ENCODE data around the gene GNAO1. TPM values are rescaled to one million over a fixed set of nuclear protein-coding genes. Genes with fewer than 3 reads are reported as not detected.

Gene GNAO1
- total RNA-seq, 1 experiment from 2014 or later, result 3.8 TPM

- Histone ChIP-seq H3K36me3 (replicated peaks; ENCODE audit: control insufficient read depth, insufficient read depth, low read length) (no peaks in the 10 kb centered on the region), H3K27me3 (ENCODE audit: control insufficient read depth, insufficient read depth, low read length) (no peaks in the 10 kb centered on the region), H3K4me3 (ENCODE audit: insufficient read depth, low read depth, low read length) (peak overlapping the region; percentile 20)
- peak; percentile 97 for DNase-seq
Observed at GRCh38 chr16:56356276-56357240, 165.3 kb downstream of the GNAO1 start.

GRCh38 chr16:56357241-56357764 is 166.0 kb downstream of the GNAO1 start:
- Histone ChIP-seq H3K4me3 (ENCODE audit: insufficient read depth, low read depth, low read length) (no peak overlapping the region), H3K27me3 (ENCODE audit: control insufficient read depth, insufficient read depth, low read length) (no peaks in the 10 kb centered on the region), H3K36me3 (replicated peaks; ENCODE audit: control insufficient read depth, insufficient read depth, low read length) (no peaks in the 10 kb centered on the region)
- peak; percentile 73 for DNase-seq

- peak; percentile 77 for DNase-seq
- H3K36me3 ChIP-seq (replicated peaks; ENCODE audit: control insufficient read depth, insufficient read depth, low read length), result no peaks in the 10 kb centered on the region
- no peak overlapping the region for H3K4me3 ChIP-seq (ENCODE audit: insufficient read depth, low read depth, low read length)
- no peaks in the 10 kb centered on the region for H3K27me3 ChIP-seq (ENCODE audit: control insufficient read depth, insufficient read depth, low read length)
Observed at GRCh38 chr16:56357765-56358322, 166.6 kb downstream of the GNAO1 start.

GRCh38 chr16:56360117-56361008 is 169.1 kb downstream of the GNAO1 start:
- peaks cover 5% of the 10 kb centered on the region for H3K36me3 ChIP-seq (replicated peaks; ENCODE audit: control insufficient read depth, insufficient read depth, low read length)
- DNase-seq, result peak; percentile 34
- H3K27me3 ChIP-seq (ENCODE audit: control insufficient read depth, insufficient read depth, low read length), result no peaks in the 10 kb centered on the region
- H3K4me3 ChIP-seq (ENCODE audit: insufficient read depth, low read depth, low read length), result no peak overlapping the region

GRCh38 chr16:56362057-56362655 is 170.9 kb downstream of the GNAO1 start:
- no peaks in the 10 kb centered on the region for H3K27me3 ChIP-seq (ENCODE audit: control insufficient read depth, insufficient read depth, low read length)

GRCh38 chr16:56362706-56363105 is 171.4 kb downstream of the GNAO1 start:
- Histone ChIP-seq H3K27me3 (ENCODE audit: control insufficient read depth, insufficient read depth, low read length) (no peaks in the 10 kb centered on the region), H3K4me3 (ENCODE audit: insufficient read depth, low read depth, low read length) (no peak overlapping the region), H3K36me3 (replicated peaks; ENCODE audit: control insufficient read depth, insufficient read depth, low read length) (peaks cover 6% of the 10 kb centered on the region)
- DNase-seq, result no peak

More at GRCh38 chr16:56362057-56362655, 170.9 kb downstream of the GNAO1 start:
- peak; percentile 31 for DNase-seq
- Histone ChIP-seq H3K36me3 (replicated peaks; ENCODE audit: control insufficient read depth, insufficient read depth, low read length) (peaks cover 6% of the 10 kb centered on the region), H3K4me3 (ENCODE audit: insufficient read depth, low read depth, low read length) (no peak overlapping the region)

- DNase-seq, result no peak
- Histone ChIP-seq H3K36me3 (replicated peaks; ENCODE audit: control insufficient read depth, insufficient read depth, low read length) (peaks cover 6% of the 10 kb centered on the region), H3K4me3 (ENCODE audit: insufficient read depth, low read depth, low read length) (no peak overlapping the region), H3K27me3 (ENCODE audit: control insufficient read depth, insufficient read depth, low read length) (no peaks in the 10 kb centered on the region)
Observed at GRCh38 chr16:56363181-56363716, 172.0 kb downstream of the GNAO1 start.

- Histone ChIP-seq H3K4me3 (ENCODE audit: insufficient read depth, low read depth, low read length) (no peak overlapping the region), H3K36me3 (replicated peaks; ENCODE audit: control insufficient read depth, insufficient read depth, low read length) (peaks cover 6% of the 10 kb centered on the region), H3K27me3 (ENCODE audit: control insufficient read depth, insufficient read depth, low read length) (no peaks in the 10 kb centered on the region)
- no peak for DNase-seq
Observed at GRCh38 chr16:56363781-56364565, 172.7 kb downstream of the GNAO1 start.

- Histone ChIP-seq H3K36me3 (replicated peaks; ENCODE audit: control insufficient read depth, insufficient read depth, low read length) (peaks cover 6% of the 10 kb centered on the region), H3K27me3 (ENCODE audit: control insufficient read depth, insufficient read depth, low read length) (no peaks in the 10 kb centered on the region), H3K4me3 (ENCODE audit: insufficient read depth, low read depth, low read length) (no peak overlapping the region)
- DNase-seq, result no peak
Observed at GRCh38 chr16:56364865-56365264, 173.6 kb downstream of the GNAO1 start.

GRCh38 chr16:56365552-56365951 is 174.3 kb downstream of the GNAO1 start:
- no peak for DNase-seq
- Histone ChIP-seq H3K27me3 (ENCODE audit: control insufficient read depth, insufficient read depth, low read length) (no peaks in the 10 kb centered on the region), H3K4me3 (ENCODE audit: insufficient read depth, low read depth, low read length) (no peak overlapping the region), H3K36me3 (replicated peaks; ENCODE audit: control insufficient read depth, insufficient read depth, low read length) (peaks cover 6% of the 10 kb centered on the region)

GRCh38 chr16:56366945-56367344 is 175.7 kb downstream of the GNAO1 start:
- peaks cover 6% of the 10 kb centered on the region for H3K36me3 ChIP-seq (replicated peaks; ENCODE audit: control insufficient read depth, insufficient read depth, low read length)
- no peak for DNase-seq
- H3K4me3 ChIP-seq (ENCODE audit: insufficient read depth, low read depth, low read length), result no peak overlapping the region
- H3K27me3 ChIP-seq (ENCODE audit: control insufficient read depth, insufficient read depth, low read length), result no peaks in the 10 kb centered on the region

GRCh38 chr16:56367764-56368163 is 176.5 kb downstream of the GNAO1 start:
- DNase-seq, result no peak
- no peak overlapping the region for H3K4me3 ChIP-seq (ENCODE audit: insufficient read depth, low read depth, low read length)
- H3K27me3 ChIP-seq (ENCODE audit: control insufficient read depth, insufficient read depth, low read length), result no peaks in the 10 kb centered on the region
- H3K36me3 ChIP-seq (replicated peaks; ENCODE audit: control insufficient read depth, insufficient read depth, low read length), result peaks cover 6% of the 10 kb centered on the region

GRCh38 chr16:56368545-56368944 is 177.3 kb downstream of the GNAO1 start:
- no peak for DNase-seq
- Histone ChIP-seq H3K36me3 (replicated peaks; ENCODE audit: control insufficient read depth, insufficient read depth, low read length) (peaks cover 6% of the 10 kb centered on the region), H3K27me3 (ENCODE audit: control insufficient read depth, insufficient read depth, low read length) (no peaks in the 10 kb centered on the region), H3K4me3 (ENCODE audit: insufficient read depth, low read depth, low read length) (no peak overlapping the region)
